Neutrophil (primary cell): ENCODE data around the gene PAPOLG.

Experiments
- H3K27ac ChIP-seq: fragments of 200-600 bp; sonication (generic); 2 replicates; pipeline ENCODE4 v1.5.1; 2016; ENCODE audit warnings: mild to moderate bottlenecking, moderate library complexity
- H3K27me3 ChIP-seq: fragments of 200-600 bp; sonication (generic); 2 replicates; pipeline ENCODE4 v1.6.0; 2016; ENCODE audit warnings: mild to moderate bottlenecking
- H3K36me3 ChIP-seq: fragments of 200-600 bp; sonication (generic); 2 replicates; pipeline ENCODE4 v1.5.1; 2017
- H3K4me1 ChIP-seq, 2 experiments: fragments of 200-600 bp in 1 of 2; sonication (generic) in 1 of 2; 1 replicate in 1 of 2; 2 replicates in 1 of 2; pipeline versions ENCODE4 v1.5.1 to v1.6.1; 2013 to 2016; ENCODE audit warnings: low read depth in 1 of 2, low read length in 1 of 2, mild to moderate bottlenecking in 1 of 2, moderate library complexity in 1 of 2; ENCODE audit not compliant: control insufficient read depth in 1 of 2, insufficient read depth in 1 of 2
- H3K4me3 ChIP-seq, 2 experiments: fragments of 200-600 bp in 1 of 2; sonication (generic) in 1 of 2; 1 replicate in 1 of 2; 2 replicates in 1 of 2; pipeline ENCODE4 v1.5.1; 2013 to 2016; ENCODE audit warnings: low read depth in 1 of 2, low read length in 1 of 2, mild to moderate bottlenecking in 1 of 2, moderate library complexity in 1 of 2
- H3K9me3 ChIP-seq: fragments of 200-600 bp; sonication (generic); 2 replicates; pipeline ENCODE4 v1.5.1; 2016
- TF ChIP-seq, protein P1 (sequence below): fragments of 200-600 bp; sonication (generic); IDR thresholded peaks from 2 replicates; pipeline ENCODE4 v1.5.1; 2016; ENCODE audit warnings: antibody characterized with exemption

Gene PAPOLG

DNA sequence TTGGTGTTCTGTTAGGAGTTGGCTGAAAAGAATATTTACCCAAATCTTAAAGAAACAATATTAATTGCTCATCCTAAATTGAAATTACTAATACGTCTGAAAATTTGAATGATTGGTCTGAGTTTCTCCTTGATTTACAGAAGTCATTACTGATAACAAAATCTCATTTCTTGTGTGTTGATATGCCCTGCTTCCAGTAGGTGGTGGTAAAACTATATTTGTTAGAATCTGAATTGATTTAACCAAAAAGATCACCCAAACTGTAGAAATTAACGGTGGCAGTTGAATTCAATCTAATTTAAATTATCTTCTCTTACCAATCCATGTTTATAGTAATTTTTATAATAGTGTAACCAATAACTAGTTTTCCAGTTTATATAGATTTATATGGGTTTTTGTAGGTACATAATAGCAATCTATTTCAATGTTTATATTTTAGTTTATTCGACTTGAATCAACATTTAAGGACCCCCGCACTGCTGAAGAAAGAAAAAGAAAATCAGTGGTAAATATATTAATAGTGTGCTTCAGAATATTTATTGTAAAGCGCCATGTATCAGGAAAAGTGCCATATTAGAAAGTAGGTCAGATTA lies 38.3 kb downstream of the PAPOLG start:
- peaks cover 65% of the 10 kb centered on the region for H3K36me3 ChIP-seq
- TF ChIP-seq, protein P1, sequence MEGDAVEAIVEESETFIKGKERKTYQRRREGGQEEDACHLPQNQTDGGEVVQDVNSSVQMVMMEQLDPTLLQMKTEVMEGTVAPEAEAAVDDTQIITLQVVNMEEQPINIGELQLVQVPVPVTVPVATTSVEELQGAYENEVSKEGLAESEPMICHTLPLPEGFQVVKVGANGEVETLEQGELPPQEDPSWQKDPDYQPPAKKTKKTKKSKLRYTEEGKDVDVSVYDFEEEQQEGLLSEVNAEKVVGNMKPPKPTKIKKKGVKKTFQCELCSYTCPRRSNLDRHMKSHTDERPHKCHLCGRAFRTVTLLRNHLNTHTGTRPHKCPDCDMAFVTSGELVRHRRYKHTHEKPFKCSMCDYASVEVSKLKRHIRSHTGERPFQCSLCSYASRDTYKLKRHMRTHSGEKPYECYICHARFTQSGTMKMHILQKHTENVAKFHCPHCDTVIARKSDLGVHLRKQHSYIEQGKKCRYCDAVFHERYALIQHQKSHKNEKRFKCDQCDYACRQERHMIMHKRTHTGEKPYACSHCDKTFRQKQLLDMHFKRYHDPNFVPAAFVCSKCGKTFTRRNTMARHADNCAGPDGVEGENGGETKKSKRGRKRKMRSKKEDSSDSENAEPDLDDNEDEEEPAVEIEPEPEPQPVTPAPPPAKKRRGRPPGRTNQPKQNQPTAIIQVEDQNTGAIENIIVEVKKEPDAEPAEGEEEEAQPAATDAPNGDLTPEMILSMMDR: peak; percentile 52
- H3K4me3 ChIP-seq: no peak overlapping the region
- H3K27ac ChIP-seq: no peak overlapping the region
- no peaks in the 10 kb centered on the region for H3K27me3 ChIP-seq
- H3K9me3 ChIP-seq: no peaks in the 10 kb centered on the region
- H3K4me1 ChIP-seq: peaks cover 23 to 24% of the 10 kb centered on the region in 2 experiments

DNA sequence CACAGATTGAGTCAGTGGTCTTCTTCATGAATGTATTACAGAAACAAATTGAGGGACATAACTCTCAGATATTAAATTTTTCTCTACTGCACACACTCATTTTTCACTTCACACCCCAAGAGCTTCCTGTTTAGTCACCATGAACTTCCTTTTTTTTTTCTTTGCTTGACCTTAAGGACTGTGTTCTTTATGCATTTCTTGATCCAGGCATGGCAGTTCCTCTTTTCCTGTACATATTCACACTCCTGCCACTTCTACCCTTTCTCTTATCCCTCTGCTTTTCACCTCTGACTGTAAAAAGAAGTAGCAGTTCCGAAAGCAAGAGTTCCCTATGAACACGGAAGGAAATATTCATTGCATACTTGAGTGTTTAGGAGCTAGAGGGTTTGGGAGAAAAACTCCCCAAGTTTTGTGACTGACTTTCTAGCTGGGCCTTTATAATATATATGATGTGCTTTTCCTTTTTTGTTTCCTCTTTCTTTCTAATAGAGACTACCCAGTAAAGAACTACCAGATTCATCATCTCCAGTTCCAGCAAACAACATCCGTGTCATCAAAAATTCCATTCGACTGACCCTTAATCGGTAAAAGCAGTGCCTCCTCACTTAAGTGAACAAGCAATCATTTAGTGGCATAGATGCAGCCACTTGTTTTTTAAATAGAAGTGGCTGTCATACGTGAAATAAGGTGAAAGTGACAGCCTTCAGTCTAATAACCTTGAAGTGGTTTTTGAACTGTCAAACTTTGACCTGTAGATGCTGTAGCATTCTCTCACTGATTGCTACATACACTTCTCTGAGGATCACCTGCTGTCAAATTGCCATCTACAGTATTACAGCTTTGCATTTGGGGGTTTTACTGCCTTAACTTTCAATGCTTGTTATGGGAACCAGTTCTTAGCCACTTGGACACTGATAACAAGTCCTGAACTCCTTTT lies 40.8 kb downstream of the PAPOLG start:
- peaks cover 23 to 24% of the 10 kb centered on the region in 2 experiments for H3K4me1 ChIP-seq
- no peaks in the 10 kb centered on the region for H3K27me3 ChIP-seq
- H3K36me3 ChIP-seq: peaks cover 59% of the 10 kb centered on the region
- H3K4me3 ChIP-seq: peak overlapping the region in 1 of 2 experiments; percentile 6
- H3K27ac ChIP-seq: peak overlapping the region; percentile 90
- TF ChIP-seq, protein P1: no peak
- H3K9me3 ChIP-seq: no peaks in the 10 kb centered on the region

DNA sequence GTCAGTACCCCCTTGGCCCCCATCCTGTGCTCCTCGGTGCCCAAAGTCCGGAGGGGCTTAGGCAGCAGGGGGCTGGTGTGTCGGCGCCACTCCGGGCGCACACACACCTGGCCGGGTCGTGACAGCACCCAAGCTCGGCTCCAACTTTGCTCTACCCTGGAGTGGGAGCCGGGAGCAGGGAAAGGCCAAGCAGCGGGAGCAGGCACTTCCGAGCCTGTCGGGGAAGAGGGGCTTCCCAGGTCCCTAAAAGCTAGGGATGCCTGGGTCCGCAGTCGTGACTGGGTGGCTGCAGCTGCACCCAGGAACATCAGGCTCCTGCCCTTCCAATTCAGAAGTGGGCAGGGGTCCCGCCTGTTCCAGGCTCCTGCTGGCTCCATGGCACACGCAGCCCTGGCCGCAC lies 48.4 kb downstream of the PAPOLG start:
- TF ChIP-seq, protein P1: no peak
- Histone ChIP-seq H3K27me3 (no peaks in the 10 kb centered on the region), H3K9me3 (no peaks in the 10 kb centered on the region), H3K4me3 (no peak overlapping the region), H3K36me3 (peaks cover 37% of the 10 kb centered on the region), H3K4me1 (no peaks in the 10 kb centered on the region), H3K27ac (no peak overlapping the region)

DNA sequence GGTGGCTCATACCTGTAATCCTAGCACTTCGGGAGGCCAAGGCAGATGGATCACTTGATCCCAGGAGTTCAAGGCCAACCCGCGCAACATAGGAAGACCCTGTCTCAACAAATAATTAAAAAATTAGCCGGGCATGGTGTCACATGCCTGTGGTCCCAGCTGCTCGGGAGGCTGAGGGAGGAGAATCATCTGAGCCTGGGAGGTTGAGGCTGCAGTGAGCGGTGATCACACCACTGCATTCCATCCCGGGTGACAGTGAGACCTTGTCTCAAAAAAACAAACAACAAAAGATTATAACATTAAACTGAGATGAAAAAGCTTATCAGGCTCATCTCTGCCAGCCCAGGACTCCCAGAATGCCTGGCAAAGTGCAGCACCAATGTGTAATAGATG lies 50.5 kb downstream of the PAPOLG start:
- TF ChIP-seq, protein P1: no peak
- Histone ChIP-seq H3K4me1 (no peaks in the 10 kb centered on the region), H3K9me3 (no peaks in the 10 kb centered on the region), H3K4me3 (no peak overlapping the region), H3K27ac (no peak overlapping the region), H3K27me3 (no peaks in the 10 kb centered on the region), H3K36me3 (peaks cover 22% of the 10 kb centered on the region)

DNA sequence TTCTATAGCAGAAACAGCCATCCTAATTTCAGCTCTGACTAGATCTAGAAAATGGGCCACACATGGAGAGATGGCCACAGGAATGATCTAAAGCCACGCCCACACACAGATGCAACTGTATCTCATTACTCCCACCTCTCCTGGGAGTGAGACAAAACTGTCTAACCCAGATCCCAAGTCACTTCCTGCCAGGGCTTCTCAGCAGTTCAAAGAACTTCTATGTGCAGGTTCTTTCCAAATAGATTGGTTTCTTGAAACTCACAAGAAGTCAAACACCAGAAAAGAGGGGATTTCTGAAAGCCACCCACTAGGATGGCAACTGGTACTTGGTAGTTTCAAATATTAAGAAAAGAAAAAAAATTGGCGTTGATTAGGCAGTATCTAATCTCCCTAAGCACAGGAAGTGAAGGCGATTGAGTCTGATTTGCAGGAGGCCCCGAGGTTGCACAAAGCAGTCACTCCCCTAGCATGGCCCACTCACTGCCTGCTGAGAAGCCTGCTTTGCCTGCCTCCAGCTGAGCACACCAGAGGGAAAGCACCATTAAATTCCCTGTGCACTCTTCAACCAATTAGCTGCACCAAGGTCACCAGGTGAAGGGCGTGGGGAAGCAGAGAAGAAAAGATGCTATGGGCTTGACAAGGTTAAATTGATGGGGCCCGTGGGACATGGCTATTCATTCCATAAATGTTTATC lies 51.1 kb downstream of the PAPOLG start:
- TF ChIP-seq, protein P1: no peak
- H3K4me3 ChIP-seq: no peak overlapping the region
- peaks cover 17% of the 10 kb centered on the region for H3K36me3 ChIP-seq
- H3K4me1 ChIP-seq: no peaks in the 10 kb centered on the region
- no peaks in the 10 kb centered on the region for H3K27me3 ChIP-seq
- H3K9me3 ChIP-seq: no peaks in the 10 kb centered on the region
- no peak overlapping the region for H3K27ac ChIP-seq
